Prostate gland (tissue), 2 donors: Measurements from ENCODE around the gene CYTL1.

Experiments
- POLR2A ChIP-seq: fragments of 450-650 bp; IDR thresholded peaks from one replicate; pipeline ENCODE4 v1.6.1; 2016; ENCODE audit warnings: antibody characterized with exemption, mild to moderate bottlenecking
- POLR2AphosphoS5 ChIP-seq: sonication (generic); formaldehyde crosslinking; IDR thresholded peaks from one replicate; pipeline ENCODE4 v1.6.1; 2017; ENCODE audit warnings: antibody characterized with exemption
- TF ChIP-seq, protein P1 (sequence below), 4 experiments: fragments of 200-600 bp in 2 of 4; fragments of 450-650 bp in 2 of 4; sonication (generic) in 2 of 4; IDR thresholded peaks; 1 replicate in 3 of 4; 2 replicates in 1 of 4; pipeline ENCODE4 v1.5.1; 2016 to 2019; ENCODE audit warnings: antibody characterized with exemption in 4 of 4, mild to moderate bottlenecking in 2 of 4, moderate library complexity in 2 of 4

- TF ChIP-seq, protein P1, sequence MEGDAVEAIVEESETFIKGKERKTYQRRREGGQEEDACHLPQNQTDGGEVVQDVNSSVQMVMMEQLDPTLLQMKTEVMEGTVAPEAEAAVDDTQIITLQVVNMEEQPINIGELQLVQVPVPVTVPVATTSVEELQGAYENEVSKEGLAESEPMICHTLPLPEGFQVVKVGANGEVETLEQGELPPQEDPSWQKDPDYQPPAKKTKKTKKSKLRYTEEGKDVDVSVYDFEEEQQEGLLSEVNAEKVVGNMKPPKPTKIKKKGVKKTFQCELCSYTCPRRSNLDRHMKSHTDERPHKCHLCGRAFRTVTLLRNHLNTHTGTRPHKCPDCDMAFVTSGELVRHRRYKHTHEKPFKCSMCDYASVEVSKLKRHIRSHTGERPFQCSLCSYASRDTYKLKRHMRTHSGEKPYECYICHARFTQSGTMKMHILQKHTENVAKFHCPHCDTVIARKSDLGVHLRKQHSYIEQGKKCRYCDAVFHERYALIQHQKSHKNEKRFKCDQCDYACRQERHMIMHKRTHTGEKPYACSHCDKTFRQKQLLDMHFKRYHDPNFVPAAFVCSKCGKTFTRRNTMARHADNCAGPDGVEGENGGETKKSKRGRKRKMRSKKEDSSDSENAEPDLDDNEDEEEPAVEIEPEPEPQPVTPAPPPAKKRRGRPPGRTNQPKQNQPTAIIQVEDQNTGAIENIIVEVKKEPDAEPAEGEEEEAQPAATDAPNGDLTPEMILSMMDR (IDR thresholded peaks at IDR 0.05) = no peak
- no peak for TF ChIP-seq POLR2AphosphoS5
- no peak for TF ChIP-seq POLR2A
Observed at GRCh38 chr4:5030927-5031326, 11.7 kb upstream of the CYTL1 start.
